Stimulated activated CD4-positive, alpha-beta T cell treated with anti-CD3 and anti-CD28 coated beads, Interleukin-15, amount 100 ng/mL, for 24 hours (primary cell): ENCODE results near the gene VAC14.
"Not testable (repeated sequence)": the region's sequence is repeated elsewhere in the genome, so short reads cannot be mapped to it uniquely, and the experiment has no call there.

Experiments used
- DNase-seq: peaks from one replicate; pipeline ENCODE4 v3.0.0-alpha.2; 2020

The VAC14 gene

GRCh38 chr16:70800781-70801480 is at the start of gene VAC14:
Gene VAC14 (minus strand): TSS chr16:70801158. CDS start chr16:70800900, 258 bp downstream.
- peak; percentile 98 for DNase-seq

DNA sequence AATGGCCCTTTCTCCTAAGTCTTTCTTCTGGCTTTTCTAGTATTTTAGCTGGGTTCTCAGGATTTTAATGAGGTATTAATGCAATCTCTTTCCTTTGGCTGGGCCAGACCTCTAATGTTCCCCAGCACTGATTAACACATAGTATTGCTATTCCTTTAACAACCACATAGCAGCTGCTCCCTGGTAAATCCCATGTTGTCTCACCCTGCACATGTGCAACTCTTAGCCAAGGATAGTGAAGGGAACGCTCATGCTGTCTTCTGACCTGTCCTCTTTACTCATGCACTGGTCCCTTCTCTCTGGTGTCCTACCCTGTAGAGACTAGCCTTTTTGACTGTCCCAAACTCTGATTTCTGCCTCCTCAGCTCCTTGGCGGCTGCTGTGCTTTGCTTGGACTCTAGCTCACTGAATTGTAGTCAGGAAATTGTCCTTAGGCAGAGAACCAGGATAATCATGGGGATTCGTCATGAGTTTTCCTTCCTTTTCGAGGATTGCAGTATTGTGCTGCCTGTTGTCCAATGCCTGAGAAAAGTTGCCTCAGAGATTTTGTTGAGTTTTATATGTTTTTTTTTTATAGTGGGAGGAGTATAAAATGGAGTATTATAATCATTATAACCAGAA is 22.6 kb upstream of the VAC14 start:
- DNase-seq = not testable (repeated sequence)

DNA sequence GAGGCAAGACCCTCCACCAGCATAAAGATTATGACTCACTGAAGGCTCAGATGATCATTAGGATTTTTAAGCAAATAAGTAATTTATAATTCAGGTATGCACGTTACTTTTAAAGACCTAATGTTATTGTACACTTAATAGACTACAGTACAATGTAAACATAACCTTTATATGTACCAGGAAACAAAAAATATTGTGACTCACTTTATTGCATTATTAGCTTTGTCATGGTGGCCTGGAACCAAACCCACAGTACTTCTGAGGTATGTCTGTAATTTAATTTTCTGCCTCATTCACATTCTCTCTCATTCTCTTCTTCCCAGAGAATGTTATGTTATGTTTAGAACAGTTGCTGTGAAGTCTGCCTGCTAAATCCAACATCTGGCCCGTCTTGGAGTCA is 21.8 kb upstream of the VAC14 start:
- DNase-seq = not testable (repeated sequence)

DNA sequence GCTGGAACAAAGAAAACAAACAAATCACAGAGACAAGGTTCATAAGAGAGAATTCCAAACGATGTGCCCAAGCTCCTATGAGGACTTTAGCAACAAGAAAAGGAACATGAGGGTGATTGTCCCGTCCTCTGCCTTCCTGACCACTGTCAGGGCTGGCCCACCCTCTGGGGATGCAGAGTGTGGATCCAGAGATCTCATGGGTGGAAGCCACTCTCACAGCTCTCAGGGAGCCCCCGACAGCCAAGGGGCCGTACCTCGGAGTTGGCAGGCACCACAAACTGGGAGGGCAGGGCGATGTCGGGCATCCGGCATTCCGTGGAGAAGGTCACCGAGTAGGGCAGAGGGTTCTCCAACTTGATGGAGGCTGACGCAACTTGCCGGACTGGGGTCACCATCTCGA is 17.1 kb upstream of the VAC14 start:
- not testable (repeated sequence) for DNase-seq

DNA sequence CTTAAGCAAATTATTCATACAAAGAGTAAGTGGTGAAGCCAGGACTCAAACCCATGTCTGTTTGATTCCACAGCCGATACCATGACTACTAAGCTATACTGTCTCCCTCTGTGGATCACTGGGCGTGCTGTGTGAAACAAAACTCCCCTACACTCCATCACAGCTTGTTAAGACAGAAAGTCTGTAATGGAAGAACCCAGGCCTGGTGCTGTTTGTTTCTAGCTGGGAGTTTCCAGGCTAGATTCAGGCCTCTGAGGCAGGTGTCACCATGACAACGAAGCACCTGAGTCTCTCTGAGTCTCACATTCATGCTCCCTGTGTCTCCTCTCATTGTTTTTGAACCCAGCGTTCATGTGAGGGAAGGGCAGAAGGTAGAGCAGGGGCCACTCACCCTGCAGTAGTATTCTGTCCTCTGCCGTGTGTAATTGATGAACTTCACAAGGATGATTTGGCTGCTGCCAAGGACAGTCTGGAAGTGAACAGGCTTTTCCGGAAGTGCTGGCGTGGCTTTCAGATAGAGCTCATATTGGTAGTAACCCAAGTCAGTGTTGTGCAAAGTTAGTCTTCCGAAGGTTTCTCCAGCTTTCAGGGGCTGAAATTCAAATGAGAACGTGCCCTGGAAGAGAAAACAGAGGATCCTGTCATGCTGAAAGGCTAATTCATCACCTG is 8.6 kb upstream of the VAC14 start:
- no peak for DNase-seq

- DNase-seq = no peak
Observed at GRCh38 chr16:70808371-70808770, 7.4 kb upstream of the VAC14 start.

GRCh38 chr16:70805787-70806186 is 4.8 kb upstream of the VAC14 start:
- DNase-seq = no peak

GRCh38 chr16:70805380-70805779 is 4.4 kb upstream of the VAC14 start:
- DNase-seq = no peak

DNA sequence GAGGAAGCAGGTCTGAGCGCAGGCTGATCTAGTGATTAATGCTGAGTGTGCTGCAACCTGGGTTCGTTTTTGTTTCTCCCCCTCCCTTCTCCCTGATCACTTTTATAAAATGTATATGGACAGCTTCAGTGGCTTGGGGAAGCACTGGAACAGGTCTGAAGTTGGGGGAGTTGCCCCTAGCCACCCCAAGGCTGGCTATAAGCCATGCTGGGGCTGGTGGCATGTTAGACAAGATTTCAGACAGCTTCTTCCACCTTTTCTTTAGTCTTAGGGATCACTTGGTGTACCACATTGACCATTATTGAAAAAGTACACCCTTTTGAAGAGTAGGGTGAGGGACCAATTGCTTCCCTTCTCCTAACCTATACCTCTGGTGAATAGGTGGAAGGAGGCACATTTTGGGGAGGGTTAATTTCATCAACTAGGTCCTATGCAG is 3.8 kb upstream of the VAC14 start:
- DNase-seq = no peak

DNA sequence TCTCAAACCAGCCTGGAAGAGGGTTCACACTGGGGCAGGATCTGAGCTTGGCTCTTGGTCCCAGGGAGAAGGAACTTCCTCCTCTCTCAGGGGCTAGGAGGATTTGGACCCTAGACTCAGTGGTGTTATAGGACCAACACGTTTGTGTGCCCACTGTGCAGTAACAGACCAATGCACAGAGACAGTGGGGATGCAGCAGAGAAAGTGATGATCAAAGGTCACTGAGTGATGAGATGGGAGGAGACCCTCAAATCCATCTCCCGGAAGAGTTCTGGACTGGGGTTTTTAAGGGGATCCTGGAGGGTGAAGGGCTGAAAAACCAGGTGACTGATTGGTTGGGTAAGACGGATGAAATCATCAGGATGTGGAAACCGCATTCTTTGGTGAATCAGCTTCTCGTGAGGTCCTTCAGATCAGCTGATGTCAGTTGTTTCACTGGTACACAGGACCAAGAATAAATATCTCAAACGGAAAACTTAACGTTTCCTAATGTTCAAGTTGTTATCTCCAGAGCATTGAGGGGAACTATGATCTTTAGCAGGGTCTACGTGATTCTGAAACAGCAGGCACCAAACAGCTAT is 3.3 kb upstream of the VAC14 start:
- DNase-seq = no peak

DNA sequence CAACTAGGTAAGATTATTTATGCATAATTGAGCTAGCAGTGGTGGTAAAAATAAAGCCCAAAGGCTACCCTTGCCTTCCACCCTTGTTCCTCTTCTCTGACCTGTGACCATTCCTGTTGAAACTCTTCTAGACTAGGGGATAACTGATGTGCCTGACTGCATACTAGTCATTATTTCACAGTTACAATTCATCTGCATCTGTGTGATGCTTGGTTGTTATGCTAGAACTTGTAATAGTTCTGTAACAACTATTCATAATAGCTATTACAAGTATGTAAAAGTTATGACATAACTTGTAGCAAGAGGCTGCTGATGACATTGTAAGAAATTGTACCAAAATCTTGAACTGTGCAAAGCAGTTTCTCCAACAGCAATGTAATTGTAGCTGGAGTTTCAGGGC is 2.4 kb upstream of the VAC14 start:
- DNase-seq = no peak

DNA sequence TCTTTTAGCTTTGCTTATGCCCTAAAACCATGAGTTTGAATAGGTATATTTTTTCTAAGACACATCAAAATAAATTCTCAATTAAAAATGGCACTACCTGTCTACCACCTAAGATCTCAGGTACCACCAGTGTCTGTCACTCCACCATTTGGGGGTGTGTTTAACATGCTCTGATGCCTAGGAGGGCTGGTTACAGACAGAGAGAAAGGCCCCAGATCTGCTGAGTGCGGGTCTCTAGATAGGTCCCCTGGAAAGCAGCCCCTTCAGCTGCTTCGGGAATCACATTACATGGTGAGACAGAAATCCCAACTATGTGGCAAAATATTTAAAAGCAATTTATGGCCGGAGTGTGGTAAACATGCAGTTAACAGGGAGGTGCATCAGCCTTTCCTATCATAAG is 653 bp upstream of the VAC14 start:
- no peak for DNase-seq

- DNase-seq = no peak
Observed at GRCh38 chr16:70800311-70800710, 647 bp downstream of the VAC14 start.

DNA sequence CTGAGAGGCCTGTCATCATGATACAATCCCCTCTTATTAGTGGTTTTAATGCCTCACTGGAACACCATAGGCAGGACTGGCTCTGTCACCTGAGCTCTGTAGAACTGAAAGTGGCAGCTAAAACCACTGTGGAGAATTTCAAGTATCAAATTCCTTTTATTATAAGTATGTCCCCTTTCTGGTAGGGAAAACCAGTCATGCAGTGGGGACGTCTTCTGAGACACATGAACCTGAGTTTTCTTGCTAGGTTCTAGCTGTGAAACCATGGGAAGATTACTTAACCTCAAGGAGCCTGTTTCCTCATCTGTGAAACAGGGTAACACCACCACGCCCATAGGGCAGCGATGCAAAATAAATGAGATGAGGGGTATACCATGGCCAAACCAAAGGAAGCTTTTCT is 4.7 kb downstream of the VAC14 start:
- DNase-seq = no peak

- no peak for DNase-seq
Observed at GRCh38 chr16:70795296-70795912, 5.6 kb downstream of the VAC14 start.

DNA sequence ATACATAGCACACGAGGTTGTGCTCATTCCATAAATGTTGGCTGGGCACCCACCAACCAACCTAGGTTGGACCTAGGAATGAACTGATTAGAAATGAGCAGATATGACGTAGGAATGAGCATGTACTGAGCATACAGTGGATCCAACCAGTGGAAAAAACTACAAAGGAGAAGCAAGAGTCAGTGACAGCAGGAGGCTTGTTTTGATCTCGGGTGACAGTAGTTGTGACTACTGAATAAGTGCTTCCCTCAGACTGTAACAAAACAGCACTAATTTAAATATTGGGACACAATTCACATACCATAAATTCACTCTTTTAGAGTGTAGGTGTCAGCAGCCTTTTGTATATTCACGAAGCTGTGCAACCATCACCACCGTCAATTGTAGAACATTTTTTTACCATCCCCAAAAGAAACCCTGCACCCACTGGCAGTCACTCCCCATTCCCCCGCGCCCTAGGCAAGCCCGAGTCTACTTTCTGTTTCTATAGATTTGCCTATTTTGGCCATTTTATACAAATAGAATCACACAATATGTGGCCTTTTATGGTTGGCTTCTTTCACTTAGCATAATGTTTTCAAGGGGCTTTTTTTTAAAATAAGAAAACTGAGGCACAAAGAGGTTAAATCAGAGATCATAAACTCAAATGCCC is 7.0 kb downstream of the VAC14 start:
- no peak for DNase-seq

DNA sequence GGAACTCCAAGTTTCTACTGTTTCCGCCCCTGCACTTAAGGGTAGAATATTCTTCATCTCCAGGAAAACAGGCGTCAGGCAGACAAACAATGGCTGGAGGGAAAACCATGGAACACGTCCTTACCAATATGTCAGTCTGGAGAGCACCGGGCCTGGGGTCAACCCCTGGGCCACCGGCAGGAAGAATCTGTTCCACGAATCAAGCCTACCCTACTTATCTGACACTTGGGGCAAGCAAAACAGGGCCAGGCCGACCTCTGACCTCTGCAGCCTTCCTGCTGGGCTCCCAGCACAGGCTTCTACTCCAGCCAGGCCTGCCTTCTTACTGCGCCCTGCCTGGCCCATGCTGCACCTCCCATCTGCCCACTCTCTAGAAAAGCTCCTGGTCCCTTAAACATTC is 10.1 kb downstream of the VAC14 start:
- DNase-seq = no peak

DNA sequence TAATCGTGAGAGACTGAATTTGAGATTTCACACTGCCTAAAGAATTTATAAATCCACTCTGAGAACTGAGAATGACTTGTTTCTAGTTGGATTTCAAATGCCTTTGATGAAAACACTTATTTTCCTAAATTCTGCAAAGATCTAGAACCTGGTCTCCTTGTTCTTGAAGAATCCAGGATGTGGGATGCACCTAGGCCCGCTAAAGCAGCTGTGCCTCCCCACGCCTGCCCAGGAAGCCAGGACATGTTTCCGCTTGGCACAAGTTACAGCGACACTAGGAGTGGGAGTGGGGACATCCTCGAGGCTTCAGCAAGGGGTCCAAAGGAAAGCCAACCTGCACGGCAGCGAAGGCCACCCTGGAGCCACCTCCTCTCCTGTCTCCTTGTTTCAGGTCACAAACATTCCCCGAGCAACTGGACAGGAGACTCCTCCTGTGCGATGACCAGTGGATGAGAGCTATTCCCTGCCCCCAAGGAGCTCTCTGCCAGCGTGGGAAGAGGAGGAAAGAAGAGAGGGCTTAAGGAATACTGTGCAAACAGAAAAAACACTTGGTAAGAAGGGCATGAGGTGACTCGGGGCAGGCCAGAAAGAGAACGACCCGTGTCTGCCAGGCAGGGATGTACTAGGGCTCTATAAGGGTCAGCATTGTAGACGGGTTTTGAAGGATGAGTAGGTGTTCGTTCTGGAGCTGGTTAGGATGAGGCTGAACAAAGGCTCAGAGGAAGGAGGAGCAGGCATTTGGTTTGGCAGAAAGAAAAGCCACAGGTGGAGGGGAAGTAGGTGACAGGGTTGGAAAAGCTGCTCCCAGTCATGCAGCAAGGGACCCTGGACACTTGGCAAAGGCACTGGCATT is 11.1 kb downstream of the VAC14 start:
- no peak for DNase-seq

DNA sequence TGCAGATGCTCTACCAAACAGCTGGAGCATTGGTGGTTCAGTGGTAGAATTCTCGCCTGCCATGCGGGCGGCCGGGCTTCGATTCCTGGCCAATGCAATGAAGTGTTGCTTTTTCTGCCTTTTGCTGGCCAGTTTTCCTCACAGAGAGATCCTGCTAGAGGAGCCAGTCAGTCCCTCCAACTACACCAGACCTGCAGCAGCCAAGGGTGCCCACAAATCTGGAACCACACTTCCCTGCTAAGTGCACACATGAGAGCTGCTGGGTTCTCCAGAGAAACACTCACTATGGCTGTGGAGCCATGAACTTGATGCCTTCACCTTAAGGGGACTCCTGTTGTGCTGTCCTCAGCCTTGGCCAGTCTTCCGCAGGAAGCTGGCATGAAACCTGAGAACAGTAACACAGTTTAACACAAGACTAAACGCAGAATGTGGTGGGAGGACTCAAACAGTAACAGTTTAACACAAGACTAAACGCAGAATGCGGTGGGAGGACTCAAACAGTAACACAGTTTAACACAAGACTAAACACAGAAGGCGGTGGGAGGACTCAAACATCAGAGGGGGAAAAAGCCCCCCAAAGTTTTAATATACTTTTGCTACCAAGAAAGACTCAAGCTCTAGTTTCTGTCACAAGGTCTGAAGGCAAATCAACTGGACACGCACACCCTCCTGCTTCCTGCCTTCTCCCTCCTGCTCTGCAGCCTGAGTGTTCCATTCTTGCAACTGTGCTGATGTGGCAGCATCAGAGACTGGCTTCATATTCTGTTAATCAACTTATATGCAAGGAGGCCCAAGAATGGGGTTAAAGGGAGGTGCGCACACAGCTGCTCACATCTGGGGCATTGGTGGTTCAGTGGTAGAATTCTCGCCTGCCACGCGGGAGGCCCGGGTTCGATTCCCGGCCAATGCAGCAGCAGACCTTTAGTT is 12.0 kb downstream of the VAC14 start:
- no peak for DNase-seq

- DNase-seq = no peak
Observed at GRCh38 chr16:70786020-70786755, 14.8 kb downstream of the VAC14 start.
